Stimulated activated CD8-positive, alpha-beta memory T cell treated with anti-CD3 and anti-CD28 coated beads, Interleukin-12 subunit alpha, Interleukin-12 subunit beta, amount 100 ng/mL, for 1 hour (primary cell): Measurements from ENCODE around the gene ADCY7.
"Not testable (repeated sequence)": the region's sequence is repeated elsewhere in the genome, so short reads cannot be mapped to it uniquely, and the experiment has no call there.

Source experiments
- DNase-seq: peaks from one replicate; pipeline ENCODE4 v3.0.0-alpha.2; 2020; ENCODE audit warnings: low read depth

Gene ADCY7

GRCh38 chr16:50338371-50339231, 72.2 kb downstream of the ADCY7 start:
- no peak for DNase-seq

- no peak for DNase-seq
Observed at GRCh38 chr16:50340578-50340977, 74.2 kb downstream of the ADCY7 start.

GRCh38 chr16:50343566-50343965, 77.2 kb downstream of the ADCY7 start:
- not testable (repeated sequence) for DNase-seq

GRCh38 chr16:50345210-50345609, 78.9 kb downstream of the ADCY7 start:
- not testable (repeated sequence) for DNase-seq

GRCh38 chr16:50351116-50351515, 84.8 kb downstream of the ADCY7 start:
- DNase-seq, result no peak

GRCh38 chr16:50351952-50352351, 85.6 kb downstream of the ADCY7 start:
- DNase-seq, result no peak

- DNase-seq, result no peak
Observed at GRCh38 chr16:50354082-50354481, 87.7 kb downstream of the ADCY7 start.

- no peak for DNase-seq
Observed at GRCh38 chr16:50354629-50355456, 88.5 kb downstream of the ADCY7 start.

GRCh38 chr16:50359626-50360025, 93.3 kb downstream of the ADCY7 start:
- no peak for DNase-seq

GRCh38 chr16:50360033-50360778, 93.9 kb downstream of the ADCY7 start:
- DNase-seq, result no peak

GRCh38 chr16:50360779-50361178, 94.4 kb downstream of the ADCY7 start:
- no peak for DNase-seq

- DNase-seq, result no peak
Observed at GRCh38 chr16:50363656-50364055, 97.3 kb downstream of the ADCY7 start.

- no peak for DNase-seq
Observed at GRCh38 chr16:50365791-50366575, 99.6 kb downstream of the ADCY7 start.
